Measurements from ENCODE around the gene PCNX4. TPM values are rescaled to one million over a fixed set of nuclear protein-coding genes. Genes with fewer than 3 reads are reported as not detected.
"Not testable (repeated sequence)": the region's sequence is repeated elsewhere in the genome, so short reads cannot be mapped to it uniquely, and the experiment has no call there.

Gene PCNX4
- total RNA-seq, 2 experiments from 2014 or later: 49.1 to 54.4 TPM

- intact Hi-C loops (cut with micrococcal nuclease; ENCODE audit: unreplicated experiment): no loop called here
- Histone ChIP-seq H3K4me2 (ENCODE audit: low read length) (peak overlapping the region; percentile 94), H3K4me3 (ENCODE audit: low read depth, low read length, poor library complexity, severe bottlenecking) (peak overlapping the region; percentile 82), H3K79me2 (ENCODE audit: insufficient read depth, low read depth, low read length) (peaks cover 73% of the 10 kb centered on the region), H4K20me1 (ENCODE audit: insufficient read depth, low read length) (peaks cover 25% of the 10 kb centered on the region; the same call in 1 of the 2 replicates), H3K27ac (ENCODE audit: low read depth, low read length, poor library complexity, severe bottlenecking) (no peak overlapping the region), H2AFZ (ENCODE audit: low read length) (no peak overlapping the region), H3K9me2 (ENCODE audit: insufficient read depth, low read length) (no peaks in the 10 kb centered on the region), H3K36me3 (ENCODE audit: insufficient read depth, low read length) (peaks cover 43% of the 10 kb centered on the region), H3K4me1 (ENCODE audit: insufficient read depth, low read length, poor library complexity, severe bottlenecking) (peaks cover 33% of the 10 kb centered on the region), H3K9me3 (ENCODE audit: low read length) (no peaks in the 10 kb centered on the region)
- POLR2A ChIA-PET: interaction anchor here (0.7 to 1.7 kb wide), 6 partner anchors 10 to 1067 kb away, joined by 3 to 10 read pairs (median 4); no protein-coding TSS in a partner anchor
- BruUV-seq (replicated peaks): no TSS peak
- no peak for TF ChIP-seq EZH2phosphoT487 (IDR thresholded peaks at IDR 0.05; ENCODE audit: borderline replicate concordance, low read depth, low read length)
- no peak for DNase-seq (ENCODE audit: low spot score)
- CTCF ChIA-PET (ENCODE audit: unreplicated experiment): no interaction called here
Measured at GRCh38 chr14:60095231-60095630, 3.5 kb downstream of the PCNX4 start.

- no TSS peak for BruUV-seq (replicated peaks)
- TF ChIP-seq EZH2phosphoT487 (IDR thresholded peaks at IDR 0.05; ENCODE audit: borderline replicate concordance, low read depth, low read length) (no peak), CTCF (conservative IDR thresholded peaks at IDR 0.05; ENCODE audit: low read length) (no peak)
- Histone ChIP-seq H3K9me2 (ENCODE audit: insufficient read depth, low read length) (no peaks in the 10 kb centered on the region), H3K27ac (ENCODE audit: low read depth, low read length, poor library complexity, severe bottlenecking) (no peak overlapping the region), H3K36me3 (ENCODE audit: insufficient read depth, low read length) (peaks cover 50% of the 10 kb centered on the region), H2AFZ (ENCODE audit: low read length) (no peak overlapping the region), H3K4me1 (ENCODE audit: insufficient read depth, low read length, poor library complexity, severe bottlenecking) (peaks cover 26% of the 10 kb centered on the region), H3K4me3 (ENCODE audit: low read depth, low read length, poor library complexity, severe bottlenecking) (no peak overlapping the region), H3K79me2 (ENCODE audit: insufficient read depth, low read depth, low read length) (peaks cover 80% of the 10 kb centered on the region), H3K9me3 (ENCODE audit: low read length) (no peaks in the 10 kb centered on the region), H3K4me2 (ENCODE audit: low read length) (peak overlapping the region; percentile 94), H4K20me1 (ENCODE audit: insufficient read depth, low read length) (peaks cover 25% of the 10 kb centered on the region; the same call in 1 of the 2 replicates)
- CTCF ChIA-PET (ENCODE audit: unreplicated experiment): no interaction called here
- intact Hi-C loops (cut with micrococcal nuclease; ENCODE audit: unreplicated experiment): no loop called here
- peak; percentile 15 for DNase-seq (ENCODE audit: low spot score)
- POLR2A ChIA-PET: interaction anchor here (0.7 to 1.7 kb wide), 7 partner anchors 9 to 1068 kb away, joined by 3 to 10 read pairs (median 4); no protein-coding TSS in a partner anchor
Measured at GRCh38 chr14:60095781-60096450, 4.2 kb downstream of the PCNX4 start.

- Histone ChIP-seq H3K4me2 (ENCODE audit: low read length) (no peak overlapping the region), H3K36me3 (ENCODE audit: insufficient read depth, low read length) (peaks cover 61% of the 10 kb centered on the region), H2AFZ (ENCODE audit: low read length) (no peak overlapping the region), H3K4me1 (ENCODE audit: insufficient read depth, low read length, poor library complexity, severe bottlenecking) (peaks cover 26% of the 10 kb centered on the region), H3K27ac (ENCODE audit: low read depth, low read length, poor library complexity, severe bottlenecking) (no peak overlapping the region), H4K20me1 (ENCODE audit: insufficient read depth, low read length) (peaks cover 22% of the 10 kb centered on the region; the same call in 1 of the 2 replicates), H3K9me2 (ENCODE audit: insufficient read depth, low read length) (no peaks in the 10 kb centered on the region), H3K9me3 (ENCODE audit: low read length) (no peaks in the 10 kb centered on the region), H3K4me3 (ENCODE audit: low read depth, low read length, poor library complexity, severe bottlenecking) (no peak overlapping the region), H3K79me2 (ENCODE audit: insufficient read depth, low read depth, low read length) (peaks cover 92% of the 10 kb centered on the region)
- intact Hi-C loops (cut with micrococcal nuclease; ENCODE audit: unreplicated experiment): no loop called here
- BruUV-seq (replicated peaks): no TSS peak
- no peak for TF ChIP-seq EZH2phosphoT487 (IDR thresholded peaks at IDR 0.05; ENCODE audit: borderline replicate concordance, low read depth, low read length)
- POLR2A ChIA-PET: interaction anchor here (0.6 to 0.7 kb wide), 2 partner anchors 459 to 1645 kb away, joined by 3 read pairs; no protein-coding TSS in a partner anchor
- CTCF ChIA-PET (ENCODE audit: unreplicated experiment): no interaction called here
- no peak for DNase-seq (ENCODE audit: low spot score)
Measured at GRCh38 chr14:60097974-60098373, 6.3 kb downstream of the PCNX4 start.

- Histone ChIP-seq H3K4me1 (ENCODE audit: insufficient read depth, low read length, poor library complexity, severe bottlenecking) (peaks cover 10% of the 10 kb centered on the region), H3K36me3 (ENCODE audit: insufficient read depth, low read length) (peaks cover 77% of the 10 kb centered on the region), H3K79me2 (ENCODE audit: insufficient read depth, low read depth, low read length) (peaks cover 89% of the 10 kb centered on the region)
- H4K20me1 ChIP-seq (ENCODE audit: insufficient read depth, low read length); H2AFZ ChIP-seq (ENCODE audit: low read length); H3K4me2 ChIP-seq (ENCODE audit: low read length); DNase-seq (ENCODE audit: low spot score); CTCF ChIA-PET (ENCODE audit: unreplicated experiment); H3K4me3 ChIP-seq (ENCODE audit: low read depth, low read length, poor library complexity, severe bottlenecking); H3K9me2 ChIP-seq (ENCODE audit: insufficient read depth, low read length); BruUV-seq (replicated peaks); H3K9me3 ChIP-seq (ENCODE audit: low read length); H3K27ac ChIP-seq (ENCODE audit: low read depth, low read length, poor library complexity, severe bottlenecking): not testable (repeated sequence)
- POLR2A ChIA-PET: interaction anchor here (0.7 kb wide), 1 partner anchor 1080 kb away, joined by 3 read pairs; no protein-coding TSS in a partner anchor
- intact Hi-C loops (cut with micrococcal nuclease; ENCODE audit: unreplicated experiment): loop anchor here (5.0 kb wide), 1 partner anchor 47 kb away; no protein-coding TSS in a partner anchor
Measured at GRCh38 chr14:60099855-60100254, 8.1 kb downstream of the PCNX4 start.

Measured in OCI-LY7 (cell line).